A549 (cell line): ENCODE data around the gene COPS4. TPM values are rescaled to one million over a fixed set of nuclear protein-coding genes. Genes with fewer than 3 reads are reported as not detected.

Source experiments
- ATAC-seq, 2 experiments: fragments of 200-7000 bp in 1 of 2; fragments of >200 bp in 1 of 2; cut with Nextera tagmentation in 1 of 2; cut with Tn5 transposase in 1 of 2; 3 replicates each; pipeline versions ENCODE4 v1.8.0 to v1.9.1; 2018 to 2020; ENCODE audit warnings: mild to moderate bottlenecking in 1 of 2, moderate library complexity in 1 of 2
- CTCF ChIA-PET: fragments of 300-600 bp; sonication (Branson Sonifier 250); formaldehyde crosslinking; extraction: SDS; loops from one replicate; lab custom pipeline; 2021; ENCODE audit warnings: antibody characterized with exemption, inconsistent platforms; lab: Yijun Ruan, JAX
- POLR2A ChIA-PET: fragments of 350-600 bp; formaldehyde crosslinking; extraction: SDS; loops from one replicate; lab custom pipeline; 2021; ENCODE audit warnings: antibody characterized with exemption, inconsistent platforms; lab: Yijun Ruan, JAX
- DNase-seq, 2 experiments: peaks; one replicate each; pipeline versions ENCODE4 v3.0.0 to v3.0.0-alpha.2; 2011 to 2016; ENCODE audit warnings: low read depth in 1 of 2, low spot score in 1 of 2
- FAIRE-seq: peaks from 2 replicates; lab custom pipeline; 2011; peaks lifted over from hg19 to GRCh38; lab: Jason Lieb, UNC
- H3K27ac ChIP-seq, 2 experiments: fragments of >200 bp; sonication (Bioruptor Twin); formaldehyde crosslinking; 3 replicates each; pipeline ENCODE4 v1.5.1; 2016 to 2017
- H3K4me1 ChIP-seq: fragments of >200 bp; sonication (Bioruptor Twin); formaldehyde crosslinking; 3 replicates; pipeline ENCODE4 v1.6.1; 2016
- H3K4me2 ChIP-seq: fragments of >200 bp; sonication (Bioruptor Twin); formaldehyde crosslinking; 3 replicates; pipeline ENCODE4 v1.6.1; 2016
- H3K4me3 ChIP-seq: fragments of >200 bp; sonication (Bioruptor Twin); formaldehyde crosslinking; 3 replicates; pipeline ENCODE4 v1.5.1; 2016
- H3K9me3 ChIP-seq: fragments of >200 bp; sonication (Bioruptor Twin); formaldehyde crosslinking; 3 replicates; pipeline ENCODE4 v1.6.1; 2016
- BHLHE40 ChIP-seq: IDR thresholded peaks from 2 replicates; pipeline ENCODE4 v1.6.1; 2012; ENCODE audit warnings: low read depth, low read length, inconsistent platforms
- CBX2 ChIP-seq: fragments of 200-600 bp; sonication (generic); IDR thresholded peaks from 2 replicates; pipeline ENCODE4 v1.6.1; 2016; ENCODE audit warnings: low read depth, mild to moderate bottlenecking, borderline replicate concordance
- CHD4 ChIP-seq: fragments of 200-600 bp; sonication (generic); IDR thresholded peaks from 2 replicates; pipeline ENCODE4 v1.6.1; 2016; ENCODE audit warnings: antibody characterized with exemption, mild to moderate bottlenecking, borderline replicate concordance
- EHF ChIP-seq: fragments of 250-450 bp; sonication (Bioruptor Pico); IDR thresholded peaks from 2 replicates; pipeline ENCODE4 v1.5.0; 2020; ENCODE audit warnings: mild to moderate bottlenecking
- EHMT2 ChIP-seq: fragments of 200-600 bp; sonication (generic); IDR thresholded peaks from 2 replicates; pipeline ENCODE4 v1.6.1; 2016; ENCODE audit warnings: antibody characterized with exemption, low read depth, mild to moderate bottlenecking, moderate library complexity
- ELK1 ChIP-seq: fragments of 150-350 bp; IDR thresholded peaks from 2 replicates; pipeline ENCODE4 v1.6.1; 2014; ENCODE audit warnings: low read depth, mild to moderate bottlenecking, low read length
- EP300 ChIP-seq, 2 experiments: fragments of >200 bp; sonication (Bioruptor Twin); formaldehyde crosslinking; IDR thresholded peaks; 2 replicates in 1 of 2; 3 replicates in 1 of 2; pipeline ENCODE4 v1.6.1; 2016 to 2017
- ESRRA ChIP-seq: fragments of 150-350 bp; IDR thresholded peaks from 2 replicates; pipeline ENCODE4 v1.6.1; 2014; ENCODE audit warnings: mild to moderate bottlenecking, low read length, borderline replicate concordance
- FOSB ChIP-seq: fragments of 250-450 bp; sonication (Bioruptor Pico); IDR thresholded peaks from 2 replicates; pipeline ENCODE4 v1.5.0; 2020; ENCODE audit warnings: mild to moderate bottlenecking, moderate library complexity
- FOXS1 ChIP-seq: fragments of 250-450 bp; sonication (Bioruptor Pico); IDR thresholded peaks from 2 replicates; pipeline ENCODE4 v1.5.0; 2020; ENCODE audit warnings: mild to moderate bottlenecking, moderate library complexity
- HDAC2 ChIP-seq: fragments of 200-600 bp; sonication (generic); IDR thresholded peaks from 2 replicates; pipeline ENCODE4 v1.6.1; 2016
- HES2 ChIP-seq: fragments of >200 bp; sonication (Bioruptor Twin); formaldehyde crosslinking; IDR thresholded peaks from 2 replicates; pipeline ENCODE4 v1.6.1; 2016
- HOXA7 ChIP-seq: fragments of 250-450 bp; sonication (Bioruptor Pico); IDR thresholded peaks from 2 replicates; pipeline ENCODE4 v1.5.0; 2020; ENCODE audit warnings: mild to moderate bottlenecking, moderate library complexity
- HOXB13 ChIP-seq: fragments of 250-450 bp; sonication (Bioruptor Pico); IDR thresholded peaks from 2 replicates; pipeline ENCODE4 v1.5.0; 2020; ENCODE audit warnings: low read depth, mild to moderate bottlenecking, moderate library complexity
- JUN ChIP-seq, 2 experiments: fragments of >200 bp; sonication (Bioruptor Twin); formaldehyde crosslinking; IDR thresholded peaks; 2 replicates in 1 of 2; 3 replicates in 1 of 2; pipeline ENCODE4 v1.6.1; 2016 to 2017
- KDM5A ChIP-seq: fragments of 200-600 bp; sonication (generic); IDR thresholded peaks from 2 replicates; pipeline ENCODE4 v1.6.1; 2016; ENCODE audit warnings: antibody characterized with exemption, mild to moderate bottlenecking
- MAFK ChIP-seq: fragments of 450-650 bp; IDR thresholded peaks from 2 replicates; pipeline ENCODE4 v1.6.1; 2014; ENCODE audit not compliant: partially characterized antibody
- NPAS2 ChIP-seq: fragments of 250-450 bp; sonication (Bioruptor Pico); IDR thresholded peaks from 2 replicates; pipeline ENCODE4 v1.8.0; 2022; ENCODE audit warnings: mild to moderate bottlenecking, moderate library complexity, borderline replicate concordance
- NR3C1 ChIP-seq: fragments of >200 bp; sonication (Bioruptor Twin); formaldehyde crosslinking; IDR thresholded peaks from 3 replicates; pipeline ENCODE4 v1.6.1; 2017
- PHF8 ChIP-seq: fragments of 200-600 bp; sonication (generic); IDR thresholded peaks from 2 replicates; pipeline ENCODE4 v1.6.1; 2016; ENCODE audit warnings: low read depth, mild to moderate bottlenecking, antibody characterized with exemption, moderate library complexity, borderline replicate concordance
- RFX5 ChIP-seq: fragments of 450-650 bp; IDR thresholded peaks from 2 replicates; pipeline ENCODE4 v1.7.1; 2014; ENCODE audit warnings: antibody characterized with exemption, mild to moderate bottlenecking, moderate library complexity
- SREBF2 ChIP-seq: fragments of 450-650 bp; IDR thresholded peaks from 2 replicates; pipeline ENCODE4 v1.6.1; 2014; ENCODE audit warnings: mild to moderate bottlenecking, moderate library complexity
- TFCP2L1 ChIP-seq: fragments of 250-450 bp; sonication (Bioruptor Pico); IDR thresholded peaks from 2 replicates; pipeline ENCODE4 v1.5.0; 2021; ENCODE audit warnings: mild to moderate bottlenecking
- TP53 ChIP-seq: fragments of 250-450 bp; sonication (Bioruptor Pico); IDR thresholded peaks from 2 replicates; pipeline ENCODE4 v1.5.0; 2021; ENCODE audit warnings: mild to moderate bottlenecking, moderate library complexity
- WGBS: methylation state at CpG from one replicate; pipeline ENCODE4 v1.1.6; 2017; ENCODE audit errors: missing lambda C conversion rate; 5-methylcytosine and 5-hydroxymethylcytosine counted together
- polyA plus RNA-seq, 4 experiments: library from polyadenylated mRNA; depleted of rRNA in 3 of 4; stranded (reverse); fragments of >200 nt; fragmentation: RNase III in 1 of 4; extraction: RNeasy Plus Mini Kit Qiagen cat#74134 plus additional on column Dnase treatment in 1 of 4; gene quantifications; 2 replicates in 3 of 4; 3 replicates in 1 of 4; pipeline ENCODE4 v1.2.3, GENCODE V29; 2011 to 2017
- TF ChIP-seq, protein P1 (sequence below): IDR thresholded peaks from 2 replicates; pipeline ENCODE4 v1.6.1; 2012

The COPS4 gene
- polyA plus RNA-seq, 2 of the 4 experiments (the other 2 are of a cell fraction): 36.5 to 36.8 TPM

GRCh38 chr4:83118869-83119268, 83.9 kb downstream of the COPS4 start:
- Histone ChIP-seq H3K27ac (no peak overlapping the region), H3K4me3 (no peak overlapping the region), H3K4me2 (no peak overlapping the region), H3K9me3 (peaks cover 6% of the 10 kb centered on the region; the same call in 2 of the 3 replicates), H3K4me1 (peaks cover 13% of the 10 kb centered on the region; the same call in 2 of the 3 replicates)
- FAIRE-seq (no peak), DNase-seq (no peak), ATAC-seq (no peak)
- WGBS: 77% methylated on average over 2 of the region's 2 CpGs
- POLR2A ChIA-PET: interaction anchor here (1.1 kb wide), 1 partner anchor 166 kb away, joined by 3 read pairs; the partner anchor contains the start of gene COQ2
- no peak for TF ChIP-seq TP53
- TF ChIP-seq ELK1: no peak
- TF ChIP-seq TFCP2L1: no peak
- no peak for TF ChIP-seq NR3C1
- TF ChIP-seq CHD4: no peak
- TF ChIP-seq PHF8: no peak
- CTCF ChIA-PET: interaction anchor here (2.3 kb wide), 1 partner anchor 9 kb away, joined by 10 read pairs; no protein-coding TSS in a partner anchor

GRCh38 chr4:83121246-83121645, 86.3 kb downstream of the COPS4 start:
- Histone ChIP-seq H3K4me2 (no peak overlapping the region), H3K4me1 (no peaks in the 10 kb centered on the region), H3K4me3 (no peak overlapping the region), H3K27ac (no peak overlapping the region), H3K9me3 (peaks cover 6% of the 10 kb centered on the region; the same call in 2 of the 3 replicates)
- TF ChIP-seq MAFK: no peak
- TF ChIP-seq EP300 (IDR thresholded peaks at IDR 0.05): no peak
- no peak for TF ChIP-seq HOXA7 (CRISPR knock-in tag)
- TF ChIP-seq KDM5A: no peak
- TF ChIP-seq TP53: no peak
- TF ChIP-seq, protein P1, sequence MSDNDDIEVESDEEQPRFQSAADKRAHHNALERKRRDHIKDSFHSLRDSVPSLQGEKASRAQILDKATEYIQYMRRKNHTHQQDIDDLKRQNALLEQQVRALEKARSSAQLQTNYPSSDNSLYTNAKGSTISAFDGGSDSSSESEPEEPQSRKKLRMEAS: no peak
- no peak for TF ChIP-seq EHMT2
- no peak for TF ChIP-seq HOXB13 (CRISPR knock-in tag)
- no peak for TF ChIP-seq HES2
- no peak for TF ChIP-seq FOXS1 (CRISPR knock-in tag)
- TF ChIP-seq RFX5: no peak
- ChIA-PET POLR2A (no interaction called here), CTCF (no interaction called here)
- 37% methylated on average over 5 of the region's 5 CpGs for WGBS
- DNase-seq (no peak), FAIRE-seq (no peak), ATAC-seq (no peak)

DNA sequence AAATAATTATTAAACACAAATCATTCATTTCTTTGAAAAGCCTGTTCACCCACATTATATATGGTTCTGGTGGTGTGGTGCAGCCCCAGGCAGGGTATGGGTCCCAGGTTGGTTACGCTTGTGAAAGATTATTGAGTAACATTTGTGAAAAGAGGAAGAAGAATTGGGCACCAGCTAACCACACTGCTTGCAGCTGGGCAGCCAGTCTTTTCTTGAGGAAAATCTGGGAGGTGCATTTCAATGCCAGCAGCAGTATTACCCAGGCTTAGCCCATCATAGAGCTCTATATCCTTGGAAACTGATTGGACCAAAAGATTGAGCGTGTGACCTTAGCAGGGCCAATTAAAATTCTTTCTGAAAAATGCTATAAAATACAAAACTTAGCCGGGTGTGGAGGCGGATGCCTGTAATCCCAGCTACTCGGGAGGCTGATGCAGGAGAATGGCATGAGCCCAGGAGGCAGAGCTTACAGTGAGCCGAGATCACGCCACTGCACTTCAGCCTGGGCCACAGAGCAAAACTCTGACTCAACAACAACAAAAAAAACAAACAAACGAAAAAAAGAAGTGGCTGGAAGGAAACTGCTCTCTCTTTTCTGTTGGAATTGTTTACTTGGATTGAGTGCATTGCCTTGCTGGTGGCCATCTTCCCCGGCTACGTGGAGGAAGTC, 89.3 kb downstream of the COPS4 start:
- no peak for ATAC-seq
- no peak overlapping the region for H3K27ac ChIP-seq
- DNase-seq: no peak
- POLR2A ChIA-PET: interaction anchor here (1.2 kb wide), 1 partner anchor 14 kb away, joined by 3 read pairs; no protein-coding TSS in a partner anchor
- no peak overlapping the region for H3K4me2 ChIP-seq
- CTCF ChIA-PET: interaction anchor here (2.1 kb wide), 1 partner anchor 14 kb away, joined by 7 read pairs; no protein-coding TSS in a partner anchor
- H3K4me1 ChIP-seq: 0 out of 3 replicates have a peak, but pooled peaks cover 4% of the 10 kb centered on the region
- H3K4me3 ChIP-seq: no peak overlapping the region
- WGBS: 53% methylated on average over 10 of the region's 10 CpGs
- no peak for FAIRE-seq
- TF ChIP-seq BHLHE40 (no peak), JUN (IDR thresholded peaks at IDR 0.05) (no peak), CBX2 (no peak), EHF (CRISPR knock-in tag) (no peak), HDAC2 (no peak), ESRRA (no peak), FOSB (CRISPR knock-in tag) (no peak), SREBF2 (no peak), KDM5A (no peak), NPAS2 (CRISPR knock-in tag) (no peak), HOXB13 (CRISPR knock-in tag) (no peak), HES2 (no peak)
- TF ChIP-seq, all 56 proteins: peak for 0
- peaks cover 6% of the 10 kb centered on the region; the same call in 2 of the 3 replicates for H3K9me3 ChIP-seq
